ENCODE data around the gene VAMP2.

Gene VAMP2

GRCh38 chr17:8153957-8154607 is 8.7 kb downstream of the VAMP2 start:
- DNase-seq: peak; percentile 100

GRCh38 chr17:8153525-8153956 is 9.2 kb downstream of the VAMP2 start:
- peak; percentile 91 for DNase-seq

GRCh38 chr17:8153031-8153451 is 9.7 kb downstream of the VAMP2 start:
- peak; percentile 55 for DNase-seq

- peak; percentile 96 for DNase-seq
Observed at GRCh38 chr17:8152112-8152775, 10.5 kb downstream of the VAMP2 start, which contains the start of gene PER1. Gene PER1, minus strand, starts transcription at chr17:8152404. Its CDS starts 1,698 bp downstream, at chr17:8150706.

- DNase-seq: peak; percentile 90
Observed at GRCh38 chr17:8151641-8152111, 11.1 kb downstream of the VAMP2 start.

- DNase-seq: peak; percentile 97
Observed at GRCh38 chr17:8151120-8151640, 11.6 kb downstream of the VAMP2 start.

GRCh38 chr17:8150194-8151119 is 12.3 kb downstream of the VAMP2 start:
- DNase-seq: peak; percentile 38

GRCh38 chr17:8149419-8150193 is 13.1 kb downstream of the VAMP2 start:
- no peak for DNase-seq

GRCh38 chr17:8148560-8148959 is 14.2 kb downstream of the VAMP2 start:
- DNase-seq: peak; percentile 22

- peak; percentile 29 for DNase-seq
Observed at GRCh38 chr17:8147805-8148404, 14.8 kb downstream of the VAMP2 start.

- DNase-seq: peak; percentile 30
Observed at GRCh38 chr17:8147141-8147804, 15.5 kb downstream of the VAMP2 start.

- DNase-seq: peak; percentile 32
Observed at GRCh38 chr17:8146381-8147140, 16.2 kb downstream of the VAMP2 start.

- DNase-seq: no peak
Observed at GRCh38 chr17:8145811-8146210, 16.9 kb downstream of the VAMP2 start.

- DNase-seq: peak; percentile 29
Observed at GRCh38 chr17:8144401-8145231, 18.1 kb downstream of the VAMP2 start.

GRCh38 chr17:8143581-8144400 is 19.0 kb downstream of the VAMP2 start:
- peak; percentile 40 for DNase-seq

GRCh38 chr17:8142887-8143580 is 19.7 kb downstream of the VAMP2 start:
- peak; percentile 41 for DNase-seq

GRCh38 chr17:8142158-8142886 is 20.4 kb downstream of the VAMP2 start:
- DNase-seq: peak; percentile 32
